Measurements from ENCODE around the gene RTL1.

DNA sequence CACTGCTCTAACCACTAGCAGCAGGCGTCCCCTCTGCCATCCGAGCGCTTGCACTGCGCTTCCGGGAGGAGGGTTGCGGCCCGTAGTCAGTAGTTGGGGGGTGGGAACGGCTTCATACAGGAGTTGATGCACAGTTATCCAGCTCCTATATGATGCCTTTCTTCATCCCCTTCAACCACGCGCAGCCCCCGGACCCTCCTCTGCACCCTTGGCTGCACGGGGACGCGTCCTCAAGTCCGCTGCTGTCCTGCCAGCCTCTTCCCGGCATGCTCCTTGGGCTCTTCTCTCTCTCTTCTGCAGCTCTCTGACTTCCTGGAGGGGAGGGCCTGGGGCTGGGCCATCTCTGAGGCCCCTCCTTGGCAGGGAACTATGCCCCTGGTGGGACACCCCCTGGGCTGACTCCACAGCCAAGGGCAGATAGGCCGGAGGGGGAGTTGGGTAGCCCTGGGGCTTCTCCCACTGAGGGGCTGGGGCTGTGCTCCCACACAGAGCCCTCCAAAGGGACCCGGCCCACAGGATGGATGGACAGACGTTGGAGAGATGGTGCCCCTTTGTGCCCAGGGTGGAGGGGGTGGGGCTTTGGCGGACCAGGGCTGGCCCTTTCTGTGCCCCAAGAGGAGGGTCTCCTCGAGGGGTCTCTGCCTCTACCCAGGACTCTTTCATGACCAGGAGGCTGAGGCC lies 29.0 kb downstream of the RTL1 start:
- TF ChIP-seq POLR2A (IDR thresholded peaks at IDR 0.05) (no peak), EP300 (IDR thresholded peaks at IDR 0.05) (no peak), POLR2AphosphoS5 (IDR thresholded peaks at IDR 0.05) (no peak)
- TF ChIP-seq, protein P1, sequence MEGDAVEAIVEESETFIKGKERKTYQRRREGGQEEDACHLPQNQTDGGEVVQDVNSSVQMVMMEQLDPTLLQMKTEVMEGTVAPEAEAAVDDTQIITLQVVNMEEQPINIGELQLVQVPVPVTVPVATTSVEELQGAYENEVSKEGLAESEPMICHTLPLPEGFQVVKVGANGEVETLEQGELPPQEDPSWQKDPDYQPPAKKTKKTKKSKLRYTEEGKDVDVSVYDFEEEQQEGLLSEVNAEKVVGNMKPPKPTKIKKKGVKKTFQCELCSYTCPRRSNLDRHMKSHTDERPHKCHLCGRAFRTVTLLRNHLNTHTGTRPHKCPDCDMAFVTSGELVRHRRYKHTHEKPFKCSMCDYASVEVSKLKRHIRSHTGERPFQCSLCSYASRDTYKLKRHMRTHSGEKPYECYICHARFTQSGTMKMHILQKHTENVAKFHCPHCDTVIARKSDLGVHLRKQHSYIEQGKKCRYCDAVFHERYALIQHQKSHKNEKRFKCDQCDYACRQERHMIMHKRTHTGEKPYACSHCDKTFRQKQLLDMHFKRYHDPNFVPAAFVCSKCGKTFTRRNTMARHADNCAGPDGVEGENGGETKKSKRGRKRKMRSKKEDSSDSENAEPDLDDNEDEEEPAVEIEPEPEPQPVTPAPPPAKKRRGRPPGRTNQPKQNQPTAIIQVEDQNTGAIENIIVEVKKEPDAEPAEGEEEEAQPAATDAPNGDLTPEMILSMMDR (IDR thresholded peaks at IDR 0.05) = no peak

Data from gastroesophageal sphincter (tissue), 3 donors.